ENCODE results near the gene KAT8. TPM values are rescaled to one million over a fixed set of nuclear protein-coding genes. Genes with fewer than 3 reads are reported as not detected.

Gene KAT8
- total and polyA plus RNA-seq, 10 of the 15 experiments (the other 5 are each of a cell fraction or from before 2014, with no cell fraction given): 5.5 to 55.8 (median 39.6) TPM

- TF ChIP-seq NKRF (conservative IDR thresholded peaks at IDR 0.05) (0 out of 2 replicates have a peak, but pooled peaks have one; percentile 47), SPI1 (IDR thresholded peaks at IDR 0.05; ENCODE audit: borderline replicate concordance, insufficient read depth, low read depth, low read length) (peak; percentile 24; the same call in 1 of the 2 replicates), NFIC (IDR thresholded peaks at IDR 0.05; ENCODE audit: low read depth, low read length) (no peak), ESRRA (IDR thresholded peaks at IDR 0.05; ENCODE audit: low read length) (peak; percentile 34), SMAD5 (IDR thresholded peaks at IDR 0.05; ENCODE audit: low read depth) (peak; percentile 85), ZNF24 (IDR thresholded peaks at IDR 0.05) (no peak), KLF5 (IDR thresholded peaks at IDR 0.05; ENCODE audit: partially characterized antibody) (peak; percentile 57), BACH1 (IDR thresholded peaks at IDR 0.05; ENCODE audit: borderline replicate concordance) (peak; percentile 86), ZBTB40 (IDR thresholded peaks at IDR 0.05; ENCODE audit: borderline replicate concordance) (peak; percentile 92), SREBF1 (IDR thresholded peaks at IDR 0.05; ENCODE audit: low read length) (peak; percentile 77), E2F8 (IDR thresholded peaks at IDR 0.05; ENCODE audit: low read depth, partially characterized antibody) (peak; percentile 51), BHLHE40 (IDR thresholded peaks at IDR 0.05; ENCODE audit: borderline replicate concordance in 1 of 2, low read depth in 2 of 2, low read length in 1 of 2) (peak in 1 of 2 experiments; percentile 71; a peak in 2 of 4 replicates), NFYB (IDR thresholded peaks at IDR 0.05; ENCODE audit: insufficient read depth, low read depth, low read length) (peak; percentile 56; the same call in 1 of the 2 replicates), ASH2L (IDR thresholded peaks at IDR 0.05; ENCODE audit: borderline replicate concordance, low read depth) (0 out of 2 replicates have a peak, but pooled peaks have one; percentile 38), TAF1 (IDR thresholded peaks at IDR 0.05; ENCODE audit: borderline replicate concordance, low read depth, low read length) (peak; percentile 91; the same call in 1 of the 2 replicates), GATAD2B (conservative IDR thresholded peaks at IDR 0.05; ENCODE audit: low read depth) (peak; percentile 48; the same call in 1 of the 2 replicates), POLR2AphosphoS2 (IDR thresholded peaks at IDR 0.05; ENCODE audit: low read depth, low read length) (peak; percentile 91), JUND (IDR thresholded peaks at IDR 0.05; ENCODE audit: low read depth, low read length) (no peak), NFYA (IDR thresholded peaks at IDR 0.05; ENCODE audit: borderline replicate concordance, low read depth, low read length) (no peak), EGR1 (IDR thresholded peaks at IDR 0.05; ENCODE audit: borderline replicate concordance in 1 of 2, low read depth in 2 of 2, low read length in 2 of 2) (peak; percentile 33 to 42; a peak in 2 of 3 replicates)
Observed at GRCh38 chr16:31117384-31118222, at the start of gene KAT8 (continued).

All from GM12878 (cell line).